Small intestine (tissue), 7 donors: ENCODE measurements around the gene KRT3. TPM values are rescaled to one million over a fixed set of nuclear protein-coding genes. Genes with fewer than 3 reads are reported as not detected.

Experiments
- DNase-seq, 2 donors: peaks; one replicate each; pipeline versions ENCODE4 v3.0.0 to v3.0.0-alpha.2; 2013
- FAIRE-seq: peaks from 2 replicates; lab custom pipeline; 2012; peaks lifted over from hg19 to GRCh38; lab: Jason Lieb, UNC
- H3K27ac ChIP-seq, 3 donors: one replicate each; pipeline ENCODE4 v1.5.1; 2013; ENCODE audit warnings: low read length in 2 of 3, mild to moderate bottlenecking in 2 of 3, control low read depth in 1 of 3, inconsistent platforms in 1 of 3, low read depth in 1 of 3, moderate library complexity in 1 of 3
- H3K27me3 ChIP-seq, 3 donors: one replicate each; pipeline ENCODE4 v1.6.1; 2013; ENCODE audit warnings: low read length in 3 of 3, inconsistent platforms in 1 of 3; ENCODE audit not compliant: control insufficient read depth in 3 of 3, insufficient read depth in 3 of 3
- H3K36me3 ChIP-seq, 3 donors: one replicate each; pipeline ENCODE4 v1.6.1; 2013; ENCODE audit warnings: low read length in 3 of 3, inconsistent platforms in 1 of 3, low read depth in 1 of 3, mild to moderate bottlenecking in 1 of 3, moderate library complexity in 1 of 3; ENCODE audit not compliant: control insufficient read depth in 3 of 3, insufficient read depth in 2 of 3
- H3K4me1 ChIP-seq, 3 donors: one replicate each; pipeline ENCODE4 v1.6.1; 2013; ENCODE audit warnings: low read length in 2 of 3, inconsistent platforms in 1 of 3, low read depth in 1 of 3, mild to moderate bottlenecking in 1 of 3, moderate library complexity in 1 of 3; ENCODE audit not compliant: control insufficient read depth in 3 of 3, insufficient read depth in 2 of 3
- H3K4me3 ChIP-seq, 3 donors: one replicate each; pipeline ENCODE4 v1.5.1; 2013; ENCODE audit warnings: low read length in 3 of 3, control low read depth in 1 of 3, inconsistent platforms in 1 of 3, low read depth in 1 of 3, mild to moderate bottlenecking in 1 of 3, moderate library complexity in 1 of 3
- H3K9me3 ChIP-seq, 2 donors: one replicate each; pipeline ENCODE4 v1.6.1; 2013; ENCODE audit warnings: low read depth in 1 of 2, low read length in 1 of 2; ENCODE audit not compliant: control insufficient read depth in 2 of 2, insufficient read depth in 1 of 2
- WGBS, 3 donors: extraction: QIAGEN DNeasy Blood & Tissue Kit; methylation state at CpG; one replicate each; pipeline ENCODE4 v1.1.7; 2013; 5-methylcytosine and 5-hydroxymethylcytosine counted together
- polyA plus RNA-seq, 4 donors: library from polyadenylated mRNA; stranded (reverse) in 3 of 4; unstranded in 1 of 4; fragments of 200-250 nt in 3 of 4; fragments of 120-200 nt in 1 of 4; gene quantifications; one replicate each; pipeline versions ENCODE4 v1.2.1 to v1.2.3, GENCODE V29; 2013
- donor health status: healthy with polysubstance abuse.
- donor health status: control.
- donor health status: control.
- donor health status: Bipolar disorder and iron deficiency.
- donor health status: healthy.

Gene KRT3
- polyA plus RNA-seq, 4 donors = not detected

GRCh38 chr12:52813203-52813819 lies 17.4 kb upstream of the KRT3 start:
- Histone ChIP-seq H3K4me1 (peaks cover 0 to 3% (median 0%) of the 10 kb centered on the region in 3 donors), H3K27ac (no peak overlapping the region), H3K36me3 (no peaks in the 10 kb centered on the region), H3K4me3 (no peak overlapping the region), H3K27me3 (peaks cover 0 to 2% (median 0%) of the 10 kb centered on the region in 3 donors), H3K9me3 (no peaks in the 10 kb centered on the region)
- FAIRE-seq = no peak
- 84 to 90% (median 90%) methylated on average over 10 of the region's 10 CpGs for WGBS, 3 donors
- no peak for DNase-seq

GRCh38 chr12:52812749-52813148 lies 16.8 kb upstream of the KRT3 start:
- no peak overlapping the region for H3K4me3 ChIP-seq

GRCh38 chr12:52812073-52812400 lies 16.1 kb upstream of the KRT3 start:
- H3K36me3 ChIP-seq = no peaks in the 10 kb centered on the region
- DNase-seq (no peak), FAIRE-seq (no peak)
- H3K4me1 ChIP-seq = no peaks in the 10 kb centered on the region
- H3K9me3 ChIP-seq = no peaks in the 10 kb centered on the region
- H3K4me3 ChIP-seq = no peak overlapping the region
- WGBS, 3 donors = 57 to 78% (median 67%) methylated on average over 4 of the region's 4 CpGs
- H3K27ac ChIP-seq = no peak overlapping the region
- H3K27me3 ChIP-seq = peaks cover 0 to 2% (median under 1%) of the 10 kb centered on the region in 3 donors

More at GRCh38 chr12:52812749-52813148, 16.8 kb upstream of the KRT3 start:
- H3K9me3 ChIP-seq = no peaks in the 10 kb centered on the region
- DNase-seq (no peak), FAIRE-seq (no peak)
- H3K4me1 ChIP-seq = no peaks in the 10 kb centered on the region
- no peak overlapping the region for H3K27ac ChIP-seq
- 49 to 57% (median 49%) methylated on average over 3 of the region's 3 CpGs for WGBS, 3 donors
- H3K27me3 ChIP-seq = peaks cover 0 to 3% (median 0%) of the 10 kb centered on the region in 3 donors
- H3K36me3 ChIP-seq = no peaks in the 10 kb centered on the region

DNA sequence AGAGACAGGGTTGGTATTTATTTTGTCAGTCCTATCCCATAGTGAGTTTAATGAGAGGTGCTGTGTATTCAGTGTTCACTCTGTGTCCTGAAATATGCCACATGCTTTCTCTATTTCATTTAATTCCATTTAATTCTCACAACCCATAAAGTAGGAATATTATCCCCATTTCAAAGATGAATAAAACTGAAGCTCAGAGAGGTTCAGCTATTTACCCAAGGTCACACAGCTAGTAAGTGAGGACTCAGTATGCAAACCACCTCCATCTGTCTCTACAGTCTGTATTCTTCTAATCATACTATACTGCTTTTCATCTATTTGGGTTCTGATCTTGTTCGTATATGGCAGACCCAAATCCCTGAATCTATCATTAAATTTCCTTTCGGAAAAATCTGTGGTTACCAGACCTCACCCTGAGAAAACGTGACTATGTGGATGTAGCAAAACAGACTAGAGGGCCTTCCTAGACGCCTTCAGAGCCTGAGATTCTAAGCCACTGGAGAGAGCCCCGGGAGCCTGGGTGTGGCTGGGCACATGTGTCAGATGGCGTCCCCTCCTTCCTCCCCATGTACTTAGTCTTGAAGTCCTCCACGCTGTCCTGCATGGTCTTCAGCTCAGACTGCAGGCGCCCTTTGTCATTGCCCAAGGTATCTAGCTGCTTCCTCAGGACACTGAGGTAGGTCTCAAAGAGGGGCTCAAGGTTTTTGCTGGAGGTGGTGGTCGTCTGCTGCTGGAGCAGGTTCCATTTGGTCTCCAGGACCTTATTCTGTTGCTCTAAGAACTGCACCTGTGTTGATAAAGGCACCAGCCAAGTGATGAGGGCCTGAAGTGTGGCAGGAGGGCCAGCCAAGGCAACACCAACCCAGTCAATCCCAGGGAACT lies 15.5 kb upstream of the KRT3 start:
- no peak overlapping the region for H3K4me3 ChIP-seq
- WGBS, 3 donors = 72 to 84% (median 81%) methylated on average over 9 of the region's 9 CpGs
- FAIRE-seq (no peak), DNase-seq (no peak)
- no peaks in the 10 kb centered on the region for H3K36me3 ChIP-seq
- no peak overlapping the region for H3K27ac ChIP-seq
- H3K4me1 ChIP-seq = no peaks in the 10 kb centered on the region
- H3K27me3 ChIP-seq = peaks cover 0 to 2% (median 2%) of the 10 kb centered on the region in 3 donors
- no peaks in the 10 kb centered on the region for H3K9me3 ChIP-seq

- no peak for FAIRE-seq
These were observed 14.6 kb upstream of the KRT3 start for GRCh38 chr12:52810554-52810953.

GRCh38 chr12:52809166-52809565 lies 13.2 kb upstream of the KRT3 start:
- FAIRE-seq = no peak
- DNase-seq = no peak
- peaks cover 0 to 2% (median 2%) of the 10 kb centered on the region in 3 donors for H3K27me3 ChIP-seq
- no peak overlapping the region for H3K4me3 ChIP-seq
- no peaks in the 10 kb centered on the region for H3K4me1 ChIP-seq
- H3K36me3 ChIP-seq = no peaks in the 10 kb centered on the region
- WGBS, 3 donors = 71 to 77% (median 72%) methylated on average over 7 of the region's 7 CpGs
- H3K9me3 ChIP-seq = no peaks in the 10 kb centered on the region
- H3K27ac ChIP-seq = no peak overlapping the region

More at GRCh38 chr12:52810554-52810953, 14.6 kb upstream of the KRT3 start:
- Histone ChIP-seq H3K4me3 (no peak overlapping the region), H3K36me3 (no peaks in the 10 kb centered on the region), H3K27ac (no peak overlapping the region), H3K27me3 (peaks cover 0 to 2% (median 2%) of the 10 kb centered on the region in 3 donors), H3K9me3 (no peaks in the 10 kb centered on the region), H3K4me1 (no peaks in the 10 kb centered on the region)
- 68 to 88% (median 68%) methylated on average over 5 of the region's 5 CpGs for WGBS, 3 donors
- no peak for DNase-seq

- no peak overlapping the region for H3K4me3 ChIP-seq
- FAIRE-seq (no peak), DNase-seq (no peak)
- peaks cover 0 to 2% (median 2%) of the 10 kb centered on the region in 3 donors for H3K27me3 ChIP-seq
- H3K27ac ChIP-seq = no peak overlapping the region
- H3K4me1 ChIP-seq = no peaks in the 10 kb centered on the region
- no peaks in the 10 kb centered on the region for H3K36me3 ChIP-seq
- WGBS, 3 donors = 89 to 93% (median 89%) methylated on average over 8 of the region's 8 CpGs
- no peaks in the 10 kb centered on the region for H3K9me3 ChIP-seq
These were observed 12.8 kb upstream of the KRT3 start for GRCh38 chr12:52808573-52809160.
